ENCODE data around the gene CRB2.

- no peak for TF ChIP-seq CTCF (IDR thresholded peaks at IDR 0.05)
- TF ChIP-seq POLR2A (IDR thresholded peaks at IDR 0.05), result peak in 1 of 2 donors; percentile 54
Measured at GRCh38 chr9:123425261-123425821, 69.3 kb downstream of the CRB2 start.
